Umbilical cord (tissue), 2 donors: Measurements from ENCODE around the gene REEP1. TPM values are rescaled to one million over a fixed set of nuclear protein-coding genes. Genes with fewer than 3 reads are reported as not detected.
"Not testable (repeated sequence)": the region's sequence is repeated elsewhere in the genome, so short reads cannot be mapped to it uniquely, and the experiment has no call there.

Source experiments
- DNase-seq: peaks from one replicate; pipeline ENCODE4 v3.0.0-alpha.2; 2015; ENCODE audit warnings: low spot score
- total RNA-seq: library from RNA; depleted of rRNA; stranded (reverse); fragments of >200 nt; gene quantifications from one replicate; pipeline ENCODE4 v1.2.3, GENCODE V29; 2014; ENCODE audit warnings: low replicate concordance; ENCODE audit not compliant: insufficient read depth

The REEP1 gene
- total RNA-seq, 1 donor from 2014 or later = 4.1 TPM

- DNase-seq = peak; percentile 23
These were observed 92.2 kb downstream of the REEP1 start for GRCh38 chr2:86245222-86245621.

GRCh38 chr2:86244781-86245180, 92.6 kb downstream of the REEP1 start:
- not testable (repeated sequence) for DNase-seq

- no peak for DNase-seq
These were observed 93.3 kb downstream of the REEP1 start for GRCh38 chr2:86243950-86244733.

- no peak for DNase-seq
These were observed 94.2 kb downstream of the REEP1 start for GRCh38 chr2:86243272-86243671.

GRCh38 chr2:86241611-86242010, 95.8 kb downstream of the REEP1 start:
- DNase-seq = no peak

GRCh38 chr2:86240251-86240650, 97.2 kb downstream of the REEP1 start:
- DNase-seq = no peak

GRCh38 chr2:86239745-86240144, 97.7 kb downstream of the REEP1 start:
- DNase-seq = no peak

DNA sequence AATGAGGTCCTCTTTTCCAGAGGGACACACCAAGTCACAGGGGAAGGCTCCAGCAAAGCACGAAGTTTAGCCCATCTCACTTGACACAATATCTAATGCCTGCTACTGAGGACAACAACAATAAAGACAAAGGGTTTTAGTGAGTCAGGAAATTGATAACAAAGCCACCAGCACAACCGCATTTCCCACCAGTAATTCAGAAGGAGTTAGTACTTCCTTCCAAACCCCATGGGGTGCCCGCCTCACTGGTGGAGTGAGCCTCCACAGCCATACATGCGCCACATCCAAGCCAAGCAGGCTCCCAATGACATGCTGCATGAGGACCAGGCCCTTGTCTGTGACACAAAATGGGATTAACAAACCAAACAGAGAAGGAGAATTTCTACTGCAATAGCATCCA, 98.1 kb downstream of the REEP1 start:
- DNase-seq = no peak

GRCh38 chr2:86238354-86238753, 99.1 kb downstream of the REEP1 start:
- no peak for DNase-seq

GRCh38 chr2:86237172-86237571, 100.3 kb downstream of the REEP1 start:
- no peak for DNase-seq

- DNase-seq = no peak
These were observed 102.0 kb downstream of the REEP1 start for GRCh38 chr2:86235196-86235980.

DNA sequence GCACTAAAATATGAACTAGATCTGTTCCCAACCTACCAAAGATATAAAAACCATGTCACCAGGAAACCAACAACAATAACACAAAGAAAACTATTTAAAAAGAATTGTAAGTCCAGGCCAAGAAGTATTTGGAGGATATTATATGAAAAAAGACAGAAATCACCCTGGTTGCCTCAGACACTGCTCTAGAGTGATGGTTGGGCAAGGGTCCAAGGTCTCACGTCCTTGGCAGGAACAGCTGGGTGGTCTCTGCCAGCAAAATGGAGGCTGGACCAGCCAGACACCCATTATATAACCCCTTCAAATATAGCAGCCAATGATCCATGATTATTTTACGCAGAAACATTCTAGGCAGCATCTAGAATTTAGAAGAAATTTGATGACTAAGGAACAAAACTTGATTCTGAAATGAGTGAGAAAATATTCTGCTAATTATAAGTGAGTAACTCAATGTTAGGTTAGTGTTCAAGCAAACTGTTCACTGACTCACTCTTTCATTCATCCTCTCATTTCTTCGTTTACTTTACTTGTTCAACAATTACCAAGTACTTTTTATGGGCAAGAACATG, 102.8 kb downstream of the REEP1 start:
- no peak for DNase-seq

- DNase-seq = no peak
These were observed 104.0 kb downstream of the REEP1 start for GRCh38 chr2:86233436-86233835.

DNA sequence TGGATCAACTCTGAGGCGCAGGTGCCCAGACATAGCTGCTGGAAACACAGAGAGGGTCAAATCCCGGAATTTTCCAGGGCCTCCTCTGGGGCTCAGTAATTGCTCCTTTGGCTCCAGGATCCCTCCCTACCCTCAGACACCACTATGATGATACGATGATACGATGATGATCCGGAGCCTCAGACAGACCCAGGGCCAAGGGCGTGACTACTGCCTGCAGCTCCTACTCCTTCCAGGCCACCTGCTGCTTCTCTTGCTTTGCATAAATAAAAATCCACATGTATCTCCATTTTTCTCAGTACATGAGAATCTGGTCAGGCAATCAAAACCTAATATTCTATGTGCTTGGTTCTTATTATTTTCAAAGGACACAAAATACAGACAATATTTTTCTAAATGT, 104.5 kb downstream of the REEP1 start:
- no peak for DNase-seq

DNA sequence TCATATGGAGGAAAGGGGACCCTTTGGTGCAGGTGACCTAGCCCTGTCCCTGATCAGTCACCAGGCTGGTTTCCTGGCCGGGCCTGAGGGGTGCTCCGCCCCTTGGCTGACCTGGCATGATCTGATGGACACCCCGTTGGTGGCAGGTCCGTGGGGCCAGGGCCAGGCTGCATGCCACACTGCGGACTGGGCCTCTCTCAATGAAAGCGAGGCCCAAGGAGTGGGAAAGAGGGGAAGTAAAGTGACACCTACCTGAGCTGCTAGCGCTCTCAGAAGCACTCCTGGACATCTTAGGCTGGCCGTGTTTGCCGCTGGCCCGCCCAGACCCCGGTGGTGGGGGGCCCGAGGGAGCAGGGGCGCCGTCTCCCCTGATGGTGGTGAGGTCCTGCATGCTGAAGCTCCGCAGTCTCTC, 105.0 kb downstream of the REEP1 start:
- no peak for DNase-seq

- DNase-seq = no peak
These were observed 105.6 kb downstream of the REEP1 start for GRCh38 chr2:86231680-86232372.

GRCh38 chr2:86230961-86231360, 106.5 kb downstream of the REEP1 start:
- DNase-seq = no peak

- DNase-seq = peak; percentile 26
These were observed 108.2 kb downstream of the REEP1 start for GRCh38 chr2:86229221-86229620.

DNA sequence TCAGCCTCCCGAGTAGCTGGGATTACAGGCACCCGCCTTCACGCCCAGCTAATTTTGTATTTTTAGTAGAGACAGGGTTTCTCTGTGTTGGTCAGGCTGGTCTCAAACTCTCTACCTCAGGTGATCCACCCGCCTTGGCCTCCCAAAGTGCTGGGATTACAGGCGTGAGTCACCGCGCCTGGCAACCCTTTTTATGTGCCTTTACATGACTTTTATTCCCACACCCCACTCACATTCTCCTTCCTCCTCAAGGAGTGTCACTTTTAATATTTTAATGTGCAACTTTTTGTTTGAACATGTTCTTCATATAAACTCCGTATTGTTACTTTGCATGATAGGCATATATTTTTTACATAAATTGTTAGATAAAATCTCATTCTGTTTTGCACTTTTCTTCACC, 108.9 kb downstream of the REEP1 start:
- DNase-seq = not testable (repeated sequence)

GRCh38 chr2:86227685-86228084, 109.7 kb downstream of the REEP1 start:
- no peak for DNase-seq

GRCh38 chr2:86226636-86227520, 110.5 kb downstream of the REEP1 start:
- DNase-seq = no peak
